HepG2 (cell line): ENCODE measurements around the gene CHST6. TPM values are rescaled to one million over a fixed set of nuclear protein-coding genes. Genes with fewer than 3 reads are reported as not detected.

Experiments used
- ATRX ChIP-seq: sonication (generic); formaldehyde crosslinking; IDR thresholded peaks from 2 replicates; pipeline ENCODE4 v1.4.0; 2020; ENCODE audit warnings: missing genetic modification reagents, borderline replicate concordance
- BHLHE40 ChIP-seq: IDR thresholded peaks from 2 replicates; pipeline ENCODE4 v1.6.1; 2011; ENCODE audit warnings: low read length, improper control_type of control experiment
- CBFB ChIP-seq: sonication (generic); formaldehyde crosslinking; IDR thresholded peaks from 2 replicates; pipeline ENCODE4 v1.4.0; 2020; ENCODE audit warnings: missing genetic modification reagents
- CEBPG ChIP-seq: IDR thresholded peaks from 2 replicates; pipeline ENCODE4 v1.6.1; 2016
- CREB1 ChIP-seq, 2 experiments: fragments of 450-650 bp in 1 of 2; IDR thresholded peaks; 2 replicates each; pipeline ENCODE4 v1.6.1; 2016 to 2017; ENCODE audit warnings: control low read depth in 1 of 2, mild to moderate bottlenecking in 1 of 2, missing compliant biosample characterization in 1 of 2, missing genetic modification characterization in 1 of 2
- EED ChIP-seq: sonication (generic); formaldehyde crosslinking; IDR thresholded peaks from 2 replicates; pipeline ENCODE4 v1.5.0; 2020; ENCODE audit warnings: mild to moderate bottlenecking, missing genetic modification reagents
- FOXK2 ChIP-seq: fragments of 450-650 bp; IDR thresholded peaks from 2 replicates; pipeline ENCODE4 v1.6.1; 2016
- IRX3 ChIP-seq: sonication (generic); formaldehyde crosslinking; IDR thresholded peaks from 2 replicates; pipeline ENCODE4 v1.8.1; 2023; ENCODE audit warnings: mild to moderate bottlenecking, low read depth, missing genetic modification reagents, borderline replicate concordance
- MED8 ChIP-seq: sonication (generic); formaldehyde crosslinking; IDR thresholded peaks from 2 replicates; pipeline ENCODE4 v1.8.1; 2023; ENCODE audit warnings: mild to moderate bottlenecking, missing genetic modification reagents; ENCODE audit not compliant: insufficient replicate concordance
- PAF1 ChIP-seq: IDR thresholded peaks from 2 replicates; pipeline ENCODE4 v1.6.1; 2016; ENCODE audit warnings: missing genetic modification reagents, missing compliant biosample characterization
- SAFB2 ChIP-seq: sonication (generic); formaldehyde crosslinking; IDR thresholded peaks from 2 replicates; pipeline ENCODE4 v1.5.1; 2020; ENCODE audit warnings: missing genetic modification reagents, low read depth, mild to moderate bottlenecking, borderline replicate concordance
- SCMH1 ChIP-seq: sonication (generic); formaldehyde crosslinking; IDR thresholded peaks from 2 replicates; pipeline ENCODE4 v1.9.0; 2021; ENCODE audit warnings: missing genetic modification reagents, mild to moderate bottlenecking, borderline replicate concordance
- SIN3A ChIP-seq: IDR thresholded peaks from 2 replicates; pipeline ENCODE4 v1.6.1; 2011; ENCODE audit warnings: low read depth, mild to moderate bottlenecking, control low read depth, low read length, borderline replicate concordance
- SIX1 ChIP-seq: sonication (generic); formaldehyde crosslinking; IDR thresholded peaks from 2 replicates; pipeline ENCODE4 v1.4.0; 2020; ENCODE audit warnings: missing genetic modification reagents, borderline replicate concordance
- TBP ChIP-seq: sonication (generic); formaldehyde crosslinking; IDR thresholded peaks from 2 replicates; pipeline ENCODE4 v1.5.0; 2020; ENCODE audit warnings: missing genetic modification reagents
- TSC22D2 ChIP-seq: sonication (generic); formaldehyde crosslinking; IDR thresholded peaks from 2 replicates; pipeline ENCODE4 v1.5.1; 2020; ENCODE audit warnings: missing genetic modification reagents, mild to moderate bottlenecking, borderline replicate concordance
- ZNF383 ChIP-seq: sonication (generic); formaldehyde crosslinking; IDR thresholded peaks from 2 replicates; pipeline ENCODE4 v1.4.0; 2020; ENCODE audit warnings: missing genetic modification reagents, mild to moderate bottlenecking, borderline replicate concordance
- ZNF761 ChIP-seq: sonication (generic); formaldehyde crosslinking; conservative IDR thresholded peaks from 2 replicates; pipeline ENCODE4 v1.4.0; 2020; ENCODE audit warnings: mild to moderate bottlenecking, missing genetic modification reagents
- ZNF878 ChIP-seq: sonication (generic); formaldehyde crosslinking; IDR thresholded peaks from 2 replicates; pipeline ENCODE4 v1.8.1; 2023; ENCODE audit warnings: mild to moderate bottlenecking, missing genetic modification reagents, moderate library complexity
- ZSCAN9 ChIP-seq: IDR thresholded peaks from 2 replicates; pipeline ENCODE4 v1.6.1; 2016; ENCODE audit warnings: borderline replicate concordance
- polyA plus RNA-seq, 8 experiments: library from polyadenylated mRNA; depleted of rRNA in 3 of 8; stranded (reverse) in 7 of 8; unstranded in 1 of 8; fragments of >200 nt; fragmentation: Illumina TruSeq in 4 of 8; extraction: Trizol in 4 of 8; gene quantifications; 2 replicates each; pipeline versions ENCODE4 v1.2.1 to v1.2.3, GENCODE V29; 2011 to 2016; ENCODE audit warnings: low read depth in 4 of 8, missing spikeins in 1 of 8, mixed read lengths in 1 of 8; ENCODE audit not compliant: insufficient read depth in 1 of 8
- total RNA-seq, 5 experiments: library from RNA; depleted of rRNA; stranded (reverse); fragments of >200 nt; fragmentation: Illumina TruSeq; extraction: Trizol; gene quantifications; 2 replicates each; pipeline ENCODE4 v1.2.3, GENCODE V29; 2016; ENCODE audit warnings: low read depth in 1 of 5
- TF ChIP-seq, protein P1 (sequence below), 2 experiments: sonication (generic) in 1 of 2; formaldehyde crosslinking in 1 of 2; IDR thresholded peaks; 2 replicates each; pipeline versions ENCODE4 v1.4.0 to v1.6.1; 2018 to 2020; ENCODE audit warnings: missing genetic modification reagents in 2 of 2, borderline replicate concordance in 1 of 2, low read depth in 1 of 2, mild to moderate bottlenecking in 1 of 2, missing biosample characterization in 1 of 2
- TF ChIP-seq, protein P2 (sequence below): sonication (generic); formaldehyde crosslinking; IDR thresholded peaks from 2 replicates; pipeline ENCODE4 v1.4.0; 2020; ENCODE audit warnings: missing genetic modification reagents
- TF ChIP-seq, protein P3 (sequence below): sonication (generic); formaldehyde crosslinking; IDR thresholded peaks from 2 replicates; pipeline ENCODE4 v1.4.0; 2020; ENCODE audit warnings: mild to moderate bottlenecking, missing genetic modification reagents
- TF ChIP-seq, protein P4 (sequence below): sonication (generic); formaldehyde crosslinking; IDR thresholded peaks from 2 replicates; pipeline ENCODE4 v1.5.0; 2020; ENCODE audit warnings: missing genetic modification reagents, mild to moderate bottlenecking, borderline replicate concordance

Gene CHST6
- total and polyA plus RNA-seq, 2 of the 13 experiments (the other 11 are each of a cell fraction or from before 2014, with no cell fraction given), result 0.18 to 0.91 TPM

DNA sequence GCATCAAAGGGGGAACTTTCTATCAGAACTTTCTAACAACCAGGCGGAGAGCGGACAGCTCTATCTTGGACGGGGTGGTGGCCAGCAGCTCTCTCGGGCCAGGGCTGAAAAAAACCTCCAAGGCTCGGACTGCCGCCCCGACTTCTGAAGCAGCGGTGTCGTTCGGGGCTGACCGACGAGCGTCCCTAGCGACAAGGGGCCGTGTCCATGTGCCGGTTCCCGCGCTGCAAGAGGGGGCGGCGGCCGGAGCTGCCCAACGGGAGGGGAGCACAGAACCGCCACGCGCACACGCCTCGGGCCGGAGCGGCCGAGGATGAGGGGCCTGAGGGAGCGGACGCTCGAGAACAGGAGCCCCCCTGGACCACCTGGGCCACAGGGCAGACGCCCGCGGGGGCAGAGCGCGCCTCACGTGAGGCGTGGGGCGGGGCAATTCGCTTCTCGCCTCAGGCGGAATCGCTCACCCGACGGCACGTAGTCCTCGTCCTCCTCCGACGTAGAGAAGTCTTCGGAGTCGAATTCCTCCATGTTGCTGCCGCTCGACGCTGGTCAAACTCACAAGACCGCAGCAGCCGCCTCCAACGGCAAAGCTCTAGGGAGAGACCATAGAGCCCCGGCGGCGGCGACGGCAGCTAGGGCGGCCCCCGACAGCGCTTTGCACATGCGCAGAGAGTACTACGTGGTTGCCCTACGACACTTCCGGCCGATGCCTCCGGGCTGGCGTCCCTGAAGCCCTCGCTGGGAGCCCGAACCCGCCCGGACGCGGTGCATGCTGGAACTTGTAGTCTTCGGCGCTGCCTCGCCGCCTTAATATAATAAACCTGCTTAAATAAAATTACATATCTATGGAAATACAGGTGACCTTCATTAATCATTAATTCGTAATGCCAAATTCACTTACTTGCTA, 62.2 kb downstream of the CHST6 start, which contains the start of gene CFDP1 (continued):
- peak; percentile 89; the same call in 1 of the 2 replicates for TF ChIP-seq ZSCAN9 (CRISPR knock-in tag)
- peak; percentile 96 for TF ChIP-seq IRX3 (CRISPR knock-in tag)
- no peak for TF ChIP-seq TBP (CRISPR knock-in tag)
- TF ChIP-seq MED8, result peak; percentile 89
- peak; percentile 98 for TF ChIP-seq ZNF761
- TF ChIP-seq, protein P1, sequence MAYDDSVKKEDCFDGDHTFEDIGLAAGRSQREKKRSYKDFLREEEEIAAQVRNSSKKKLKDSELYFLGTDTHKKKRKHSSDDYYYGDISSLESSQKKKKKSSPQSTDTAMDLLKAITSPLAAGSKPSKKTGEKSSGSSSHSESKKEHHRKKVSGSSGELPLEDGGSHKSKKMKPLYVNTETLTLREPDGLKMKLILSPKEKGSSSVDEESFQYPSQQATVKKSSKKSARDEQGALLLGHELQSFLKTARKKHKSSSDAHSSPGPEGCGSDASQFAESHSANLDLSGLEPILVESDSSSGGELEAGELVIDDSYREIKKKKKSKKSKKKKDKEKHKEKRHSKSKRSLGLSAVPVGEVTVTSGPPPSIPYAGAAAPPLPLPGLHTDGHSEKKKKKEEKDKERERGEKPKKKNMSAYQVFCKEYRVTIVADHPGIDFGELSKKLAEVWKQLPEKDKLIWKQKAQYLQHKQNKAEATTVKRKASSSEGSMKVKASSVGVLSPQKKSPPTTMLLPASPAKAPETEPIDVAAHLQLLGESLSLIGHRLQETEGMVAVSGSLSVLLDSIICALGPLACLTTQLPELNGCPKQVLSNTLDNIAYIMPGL (CRISPR knock-in tag; IDR thresholded peaks at IDR 0.05; ENCODE audit: borderline replicate concordance in 1 of 2, low read depth in 1 of 2), result peak; percentile 61 to 73
- no peak for TF ChIP-seq PAF1
- TF ChIP-seq, protein P2, sequence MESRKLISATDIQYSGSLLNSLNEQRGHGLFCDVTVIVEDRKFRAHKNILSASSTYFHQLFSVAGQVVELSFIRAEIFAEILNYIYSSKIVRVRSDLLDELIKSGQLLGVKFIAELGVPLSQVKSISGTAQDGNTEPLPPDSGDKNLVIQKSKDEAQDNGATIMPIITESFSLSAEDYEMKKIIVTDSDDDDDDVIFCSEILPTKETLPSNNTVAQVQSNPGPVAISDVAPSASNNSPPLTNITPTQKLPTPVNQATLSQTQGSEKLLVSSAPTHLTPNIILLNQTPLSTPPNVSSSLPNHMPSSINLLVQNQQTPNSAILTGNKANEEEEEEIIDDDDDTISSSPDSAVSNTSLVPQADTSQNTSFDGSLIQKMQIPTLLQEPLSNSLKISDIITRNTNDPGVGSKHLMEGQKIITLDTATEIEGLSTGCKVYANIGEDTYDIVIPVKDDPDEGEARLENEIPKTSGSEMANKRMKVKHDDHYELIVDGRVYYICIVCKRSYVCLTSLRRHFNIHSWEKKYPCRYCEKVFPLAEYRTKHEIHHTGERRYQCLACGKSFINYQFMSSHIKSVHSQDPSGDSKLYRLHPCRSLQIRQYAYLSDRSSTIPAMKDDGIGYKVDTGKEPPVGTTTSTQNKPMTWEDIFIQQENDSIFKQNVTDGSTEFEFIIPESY, result no peak; the same call in 1 of the 2 replicates
- peak; percentile 85 for TF ChIP-seq ZNF878
- TF ChIP-seq SAFB2, result peak; percentile 72
- no peak for TF ChIP-seq SCMH1 (CRISPR knock-in tag)
- TF ChIP-seq TSC22D2 (CRISPR knock-in tag), result peak; percentile 95
- TF ChIP-seq FOXK2, result no peak
- TF ChIP-seq ZNF383 (CRISPR knock-in tag), result no peak; the same call in 1 of the 2 replicates
- TF ChIP-seq CEBPG, result no peak
- peak; percentile 97 for TF ChIP-seq SIN3A
- no peak for TF ChIP-seq ATRX (CRISPR knock-in tag)
- TF ChIP-seq SIX1, result no peak
- TF ChIP-seq BHLHE40, result peak; percentile 96
- TF ChIP-seq, protein P3, sequence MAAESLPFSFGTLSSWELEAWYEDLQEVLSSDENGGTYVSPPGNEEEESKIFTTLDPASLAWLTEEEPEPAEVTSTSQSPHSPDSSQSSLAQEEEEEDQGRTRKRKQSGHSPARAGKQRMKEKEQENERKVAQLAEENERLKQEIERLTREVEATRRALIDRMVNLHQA (CRISPR knock-in tag), result no peak
- no peak for TF ChIP-seq EED (CRISPR knock-in tag)
- TF ChIP-seq CBFB (CRISPR knock-in tag), result peak; percentile 55; the same call in 1 of the 2 replicates
- TF ChIP-seq, protein P4, sequence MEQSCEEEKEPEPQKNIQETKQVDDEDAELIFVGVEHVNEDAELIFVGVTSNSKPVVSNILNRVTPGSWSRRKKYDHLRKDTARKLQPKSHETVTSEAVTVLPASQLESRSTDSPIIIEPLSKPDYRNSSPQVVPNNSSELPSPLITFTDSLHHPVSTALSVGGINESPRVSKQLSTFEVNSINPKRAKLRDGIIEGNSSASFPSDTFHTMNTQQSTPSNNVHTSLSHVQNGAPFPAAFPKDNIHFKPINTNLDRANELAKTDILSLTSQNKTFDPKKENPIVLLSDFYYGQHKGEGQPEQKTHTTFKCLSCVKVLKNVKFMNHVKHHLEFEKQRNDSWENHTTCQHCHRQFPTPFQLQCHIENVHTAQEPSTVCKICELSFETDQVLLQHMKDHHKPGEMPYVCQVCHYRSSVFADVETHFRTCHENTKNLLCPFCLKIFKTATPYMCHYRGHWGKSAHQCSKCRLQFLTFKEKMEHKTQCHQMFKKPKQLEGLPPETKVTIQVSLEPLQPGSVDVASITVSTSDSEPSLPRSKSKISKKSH (CRISPR knock-in tag), result peak; percentile 95
- TF ChIP-seq CREB1 (IDR thresholded peaks at IDR 0.05), result peak; percentile 86
- peak; percentile 93 for TF ChIP-seq CREB1 (CRISPR knock-in tag; IDR thresholded peaks at IDR 0.05)
